ENCODE data around the gene GPD2. TPM values are rescaled to one million over a fixed set of nuclear protein-coding genes. Genes with fewer than 3 reads are reported as not detected.

GPD2 gene
- total RNA-seq, 4 donors from 2014 or later, result 40.9 to 112 (median 56.3) TPM

DNA sequence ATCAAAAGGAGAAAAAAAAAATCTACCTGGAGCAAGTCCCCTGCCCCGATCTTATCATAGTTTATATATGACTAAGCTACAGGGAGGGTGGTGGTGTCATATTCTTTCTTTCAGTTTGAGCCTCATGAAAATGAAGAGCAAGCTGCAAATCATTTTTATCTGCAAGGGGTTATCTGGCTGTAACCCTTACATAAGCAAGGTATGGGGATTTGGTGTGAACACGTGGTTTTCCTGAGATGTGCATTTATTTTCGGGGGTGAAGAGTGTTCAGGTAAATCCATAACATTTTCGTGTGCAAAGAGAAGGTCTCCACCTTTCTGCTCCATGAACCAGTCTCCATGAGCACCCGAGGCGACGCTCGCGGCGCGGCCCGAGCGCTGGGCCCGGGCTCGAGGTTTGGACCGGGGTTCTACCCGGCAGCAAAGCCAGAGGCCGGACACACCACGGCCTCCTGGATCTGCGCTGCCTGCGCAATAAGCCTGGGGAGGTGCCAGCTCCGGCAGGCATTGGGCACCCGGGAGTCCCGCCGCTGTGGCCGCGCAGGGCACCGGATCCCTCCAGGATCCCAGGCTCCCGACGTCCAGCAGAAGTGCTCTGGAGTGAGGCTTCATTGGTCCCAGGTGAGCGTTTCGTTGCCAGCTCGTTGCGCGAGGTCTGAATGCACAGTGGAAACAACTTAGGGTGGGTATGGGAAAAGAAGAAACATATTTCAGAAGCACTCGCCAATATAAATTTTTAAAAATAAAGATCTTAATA, 36.1 kb upstream of the GPD2 start:
- TF ChIP-seq, protein P1, sequence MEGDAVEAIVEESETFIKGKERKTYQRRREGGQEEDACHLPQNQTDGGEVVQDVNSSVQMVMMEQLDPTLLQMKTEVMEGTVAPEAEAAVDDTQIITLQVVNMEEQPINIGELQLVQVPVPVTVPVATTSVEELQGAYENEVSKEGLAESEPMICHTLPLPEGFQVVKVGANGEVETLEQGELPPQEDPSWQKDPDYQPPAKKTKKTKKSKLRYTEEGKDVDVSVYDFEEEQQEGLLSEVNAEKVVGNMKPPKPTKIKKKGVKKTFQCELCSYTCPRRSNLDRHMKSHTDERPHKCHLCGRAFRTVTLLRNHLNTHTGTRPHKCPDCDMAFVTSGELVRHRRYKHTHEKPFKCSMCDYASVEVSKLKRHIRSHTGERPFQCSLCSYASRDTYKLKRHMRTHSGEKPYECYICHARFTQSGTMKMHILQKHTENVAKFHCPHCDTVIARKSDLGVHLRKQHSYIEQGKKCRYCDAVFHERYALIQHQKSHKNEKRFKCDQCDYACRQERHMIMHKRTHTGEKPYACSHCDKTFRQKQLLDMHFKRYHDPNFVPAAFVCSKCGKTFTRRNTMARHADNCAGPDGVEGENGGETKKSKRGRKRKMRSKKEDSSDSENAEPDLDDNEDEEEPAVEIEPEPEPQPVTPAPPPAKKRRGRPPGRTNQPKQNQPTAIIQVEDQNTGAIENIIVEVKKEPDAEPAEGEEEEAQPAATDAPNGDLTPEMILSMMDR (IDR thresholded peaks at IDR 0.05; ENCODE audit: low read depth), result no peak

DNA sequence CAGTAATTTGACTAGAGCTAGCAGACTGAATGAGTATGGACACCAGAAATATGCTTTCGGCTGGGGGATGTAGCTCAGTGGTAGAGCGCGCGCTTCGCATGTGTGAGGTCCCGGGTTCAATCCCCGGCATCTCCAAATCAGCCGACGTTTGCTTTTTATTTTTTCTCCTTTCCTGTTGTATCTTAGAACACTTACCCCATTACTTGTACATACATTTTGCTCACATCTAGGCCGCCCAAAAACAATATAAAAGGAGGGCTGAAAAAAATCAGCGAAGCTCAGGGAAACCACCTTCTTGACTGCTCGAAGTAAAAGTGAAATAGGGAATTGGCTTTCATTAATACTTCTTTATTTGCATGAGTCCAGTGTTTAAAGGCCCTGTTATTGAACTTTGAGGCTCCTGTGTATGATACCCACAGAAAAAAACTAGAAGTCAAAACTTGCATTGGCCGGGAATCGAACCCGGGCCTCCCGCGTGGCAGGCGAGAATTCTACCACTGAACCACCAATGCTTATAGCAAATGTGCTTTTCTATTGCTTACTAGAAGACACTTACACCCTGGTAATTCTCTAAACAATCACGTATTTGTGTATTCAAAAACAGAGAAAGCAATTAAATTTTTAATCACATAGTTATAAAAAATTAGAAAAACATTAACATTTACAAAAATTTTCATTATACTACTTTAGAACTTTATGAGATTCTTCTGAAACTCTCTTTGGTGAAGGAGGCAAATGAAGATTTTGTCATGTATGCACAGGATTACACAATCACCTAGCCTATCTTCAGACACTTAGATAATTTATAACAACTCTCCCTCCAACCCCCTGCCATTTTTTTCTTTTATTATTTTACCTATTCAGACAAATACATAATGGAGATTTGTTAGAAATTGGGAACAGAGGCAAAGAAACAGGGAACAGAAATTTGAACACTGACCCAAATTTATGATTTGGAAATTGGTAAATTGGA, 35.2 kb upstream of the GPD2 start:
- TF ChIP-seq, protein P1 (IDR thresholded peaks at IDR 0.05; ENCODE audit: low read depth), result no peak

DNA sequence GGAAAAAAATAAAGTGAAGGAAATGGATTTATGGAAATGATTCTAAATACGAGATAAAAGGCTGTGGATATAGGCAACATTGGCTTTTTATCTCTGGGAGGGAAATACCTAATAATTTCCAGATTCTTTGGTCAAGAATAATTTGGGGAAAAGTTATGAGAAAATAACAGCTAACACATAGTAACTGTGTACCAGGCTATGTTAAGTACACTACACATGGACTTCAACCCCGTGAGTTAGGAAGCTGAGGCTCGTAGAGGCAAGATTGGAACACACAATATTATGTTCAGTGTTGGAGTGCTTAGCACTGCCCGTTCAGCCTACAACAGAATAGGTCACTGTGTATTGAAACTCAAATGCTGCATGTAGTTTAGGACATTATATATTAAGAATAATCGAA, 34.3 kb upstream of the GPD2 start:
- TF ChIP-seq, protein P1 (IDR thresholded peaks at IDR 0.05; ENCODE audit: low read depth), result no peak

DNA sequence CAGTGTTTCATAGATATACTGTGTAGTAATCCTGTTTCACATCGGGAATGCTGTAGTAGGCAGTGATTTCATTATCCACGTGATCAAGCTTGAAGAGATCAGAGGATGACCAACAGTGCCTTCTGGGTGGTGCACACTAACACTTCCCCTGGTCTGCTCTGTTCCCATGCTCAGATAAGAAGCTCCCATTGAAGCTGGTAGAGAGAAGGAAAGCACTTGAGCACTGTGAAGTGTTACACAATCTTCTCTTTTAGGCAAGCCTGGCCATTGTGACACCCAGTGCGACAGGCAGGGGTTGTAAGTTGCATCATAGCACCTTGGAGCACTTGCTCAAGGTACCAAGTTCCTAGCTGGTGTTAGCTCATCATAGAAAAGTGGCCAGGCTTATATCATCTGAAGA, 30.6 kb upstream of the GPD2 start:
- TF ChIP-seq, protein P1 (IDR thresholded peaks at IDR 0.05; ENCODE audit: low read depth), result no peak

DNA sequence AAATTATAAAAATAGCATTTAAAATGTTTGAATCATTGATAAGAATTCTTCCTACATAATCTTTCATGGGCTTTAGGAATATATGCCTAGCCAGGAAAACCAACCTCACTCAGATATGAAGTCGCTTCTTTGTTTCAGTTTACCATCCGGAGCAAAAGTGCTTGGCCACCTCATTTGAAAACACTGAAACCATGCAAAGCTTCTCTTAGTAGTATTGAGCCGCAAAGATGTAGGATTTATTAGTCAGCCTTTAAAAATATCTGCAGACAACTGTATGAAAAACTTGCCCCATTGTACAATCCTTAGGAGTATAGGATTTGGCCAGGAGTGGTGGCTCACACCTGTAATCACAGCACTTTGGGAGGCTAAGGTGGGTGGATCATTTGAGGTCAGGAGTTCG, 24.3 kb upstream of the GPD2 start:
- TF ChIP-seq, protein P1 (IDR thresholded peaks at IDR 0.05; ENCODE audit: low read depth), result no peak

DNA sequence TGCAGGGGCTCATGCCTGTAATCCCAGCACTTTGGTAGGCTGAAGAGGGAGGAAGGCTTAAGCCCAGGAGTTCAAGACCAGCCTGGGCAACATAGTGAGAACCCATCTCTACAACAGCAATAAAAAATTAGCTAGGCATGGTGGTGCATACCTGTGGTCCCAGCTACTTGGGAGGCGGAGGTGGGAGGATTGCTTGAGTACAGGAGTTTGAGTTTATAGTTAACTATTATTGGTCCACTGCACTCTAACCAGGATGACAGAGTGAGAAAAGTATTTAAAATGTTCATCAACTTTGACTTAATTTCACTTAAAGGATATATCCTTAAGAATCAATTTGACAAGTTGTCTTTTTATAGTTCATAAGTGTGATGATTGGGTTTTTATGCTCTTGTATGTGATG, 14.3 kb upstream of the GPD2 start:
- TF ChIP-seq, protein P1 (IDR thresholded peaks at IDR 0.05; ENCODE audit: low read depth), result no peak

DNA sequence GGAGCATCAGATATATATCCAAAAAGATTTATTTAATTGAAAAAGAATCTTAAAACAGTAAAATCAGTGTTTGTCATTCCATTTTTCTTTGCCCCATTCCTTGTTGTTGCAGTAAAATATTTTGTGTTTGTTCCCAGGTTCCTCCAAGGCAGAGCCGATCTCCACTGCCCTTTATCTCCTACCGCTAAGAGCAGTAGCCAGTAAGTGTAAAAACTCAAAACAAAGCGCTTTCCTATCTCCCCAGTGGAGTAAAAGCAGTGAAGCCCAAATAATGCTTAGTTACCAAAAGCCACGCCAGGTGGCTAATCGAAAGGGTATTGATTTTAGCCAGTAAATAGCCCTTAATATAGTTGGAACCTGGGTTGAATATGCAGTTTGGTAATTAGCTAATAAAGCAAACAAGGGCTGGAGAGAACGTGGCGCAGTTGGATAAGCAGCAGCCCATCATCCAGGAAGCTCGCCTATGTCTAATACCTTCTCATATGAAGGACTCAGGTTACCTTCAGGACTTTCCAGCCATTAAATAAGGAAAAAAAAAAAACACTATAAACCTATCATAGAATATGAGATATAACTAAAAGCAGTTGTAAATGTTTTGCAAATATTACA, 12.4 kb upstream of the GPD2 start:
- TF ChIP-seq, protein P1 (IDR thresholded peaks at IDR 0.05; ENCODE audit: low read depth), result no peak
